Left kidney (tissue), 8 donors: ENCODE results near the gene PDC. TPM values are rescaled to one million over a fixed set of nuclear protein-coding genes. Genes with fewer than 3 reads are reported as not detected.

Experiments used
- DNase-seq: peaks from one replicate; pipeline ENCODE4 v3.0.0-alpha.2; 2013
- long read RNA-seq, 8 donors: transcript quantifications; one replicate each; lab custom pipeline, GENCODE V29; 2026
- polyA plus RNA-seq: library from polyadenylated mRNA; unstranded; fragments of 120-200 nt; gene quantifications from one replicate; pipeline ENCODE4 v1.2.1, GENCODE V29; 2013; ENCODE audit not compliant: insufficient read length

Gene PDC
- polyA plus RNA-seq: 0.35 TPM
- long read RNA-seq, donor 1: 0 reads
- long read RNA-seq, donor 2: 0 reads
- long read RNA-seq, donor 3: 0 reads
- long read RNA-seq, donor 4: 0 reads
- long read RNA-seq, donor 5: 0 reads
- long read RNA-seq, donor 6: 0 reads
- long read RNA-seq, donor 7: 0 reads
- long read RNA-seq, donor 8: 0 reads

DNA sequence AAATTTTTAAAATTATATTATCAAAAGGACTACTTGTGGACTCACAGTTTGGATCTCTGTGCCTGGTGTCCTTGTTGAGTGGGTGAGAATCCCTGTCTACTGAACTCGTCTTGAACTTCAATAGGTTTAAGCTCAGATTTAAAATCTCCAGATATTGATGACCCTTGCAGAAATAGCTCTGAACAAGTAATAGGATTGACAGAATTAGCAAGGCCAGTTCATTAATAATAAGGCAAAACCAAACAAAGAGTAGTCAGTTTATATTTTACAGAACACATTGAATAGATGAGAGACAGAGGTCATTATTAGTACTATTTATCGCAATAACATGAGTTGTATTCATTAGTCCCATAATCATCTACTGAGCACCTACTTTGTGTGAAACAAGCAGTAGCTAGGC, at the start of gene PDC:
Gene PDC (minus strand): TSS at position 101 of the 400 bp plus-strand sequence. CDS start 11,655 bp downstream, outside the sequence.
- DNase-seq: no peak

GRCh38 chr1:186503190-186503589, 42.3 kb upstream of the PDC start:
- DNase-seq: no peak

DNA sequence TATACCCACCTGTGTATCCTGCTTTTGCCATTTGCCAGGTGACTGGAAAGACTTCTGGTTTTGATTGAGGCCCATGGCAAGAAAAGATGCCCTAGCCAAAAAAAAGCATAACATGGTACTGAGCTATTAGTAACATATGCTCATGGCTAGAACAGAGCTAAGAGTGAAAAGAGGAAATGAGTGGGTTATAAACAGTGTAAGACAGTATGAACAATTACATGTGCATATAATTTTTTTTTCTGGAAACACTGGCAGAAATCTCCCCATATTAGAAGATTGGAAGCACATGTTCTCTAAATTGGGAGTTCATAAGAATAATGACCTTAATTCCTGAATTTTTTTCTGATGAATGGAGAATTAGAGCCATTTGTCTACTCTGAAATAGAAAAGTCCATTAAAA, 41.2 kb upstream of the PDC start:
- no peak for DNase-seq

DNA sequence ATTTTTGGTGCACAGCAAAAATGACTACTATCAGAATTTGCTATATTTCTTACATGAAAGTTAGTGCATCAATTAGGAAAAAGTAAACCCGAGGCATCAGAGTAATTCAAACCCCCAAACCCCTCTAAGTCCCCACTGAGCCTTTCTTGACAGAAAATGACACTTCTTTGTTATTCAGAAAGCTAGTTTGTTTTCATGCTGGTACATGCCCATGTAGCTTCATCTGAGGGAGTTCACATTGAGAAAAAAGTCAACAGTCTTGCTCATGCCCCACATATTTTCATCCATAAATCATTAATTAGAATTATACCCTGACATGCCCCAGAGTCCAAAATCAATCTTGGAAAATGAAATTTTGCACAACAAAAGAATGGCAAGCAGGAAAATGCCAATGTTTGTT, 39.9 kb upstream of the PDC start:
- DNase-seq: no peak

DNA sequence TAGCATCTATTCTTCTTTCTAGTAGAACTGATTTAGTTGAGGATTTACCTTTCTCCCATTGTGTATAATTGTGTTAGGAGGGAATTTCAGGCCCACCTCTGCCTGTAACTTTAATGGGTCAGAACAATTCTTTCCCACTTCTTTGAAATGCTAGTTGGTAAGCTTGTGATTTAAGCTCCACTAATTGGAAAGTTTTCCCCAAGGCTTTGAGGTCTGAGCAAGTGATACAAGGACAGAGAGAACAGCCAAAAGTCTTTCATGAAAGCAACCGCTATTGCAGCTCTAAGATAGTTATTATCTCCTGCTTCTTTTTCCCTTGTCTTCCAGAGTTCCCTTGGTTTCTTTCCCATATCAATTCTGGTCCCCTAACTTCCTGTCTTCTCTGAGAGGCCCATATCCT, 38.7 kb upstream of the PDC start:
- no peak for DNase-seq

- no peak for DNase-seq
These were observed 37.9 kb upstream of the PDC start for GRCh38 chr1:186498695-186499389.

DNA sequence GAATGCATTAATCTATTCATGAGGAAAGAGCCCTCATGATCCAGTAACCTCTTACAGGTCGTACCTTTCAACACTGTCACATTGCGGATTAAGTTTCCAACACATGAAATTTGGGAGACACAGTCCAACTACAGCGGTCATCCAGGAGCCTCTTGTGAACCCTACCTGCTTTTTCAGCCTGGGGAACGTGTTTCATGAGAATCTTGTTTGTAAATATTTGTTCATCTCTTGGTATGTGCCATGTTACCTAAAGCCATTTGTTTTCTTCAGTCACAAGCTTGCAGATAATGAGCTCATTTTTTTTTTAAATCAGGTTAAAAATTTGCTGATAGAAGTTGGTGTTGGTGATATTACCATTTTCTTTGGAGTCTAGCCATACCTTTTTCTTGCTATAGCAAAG, 37.2 kb upstream of the PDC start:
- DNase-seq: no peak

DNA sequence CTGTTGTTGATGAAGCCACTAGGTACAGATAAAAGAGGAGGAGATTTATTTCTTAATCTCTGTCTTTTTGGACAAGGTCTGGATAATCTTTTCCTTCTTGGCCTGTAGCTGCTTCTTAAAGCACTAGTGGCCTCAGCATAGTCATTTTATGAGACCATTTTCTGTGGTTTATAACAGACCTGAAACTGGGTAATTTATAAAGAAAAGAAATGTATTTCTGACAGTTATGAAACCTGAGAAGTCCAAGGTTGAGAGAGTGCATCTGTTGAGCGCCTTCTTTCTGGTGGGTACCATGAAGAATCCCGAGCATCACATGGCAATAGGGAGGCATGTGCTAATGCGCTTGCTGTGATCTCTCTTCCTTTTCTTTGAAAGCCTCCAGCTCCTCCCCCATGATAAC, 36.7 kb upstream of the PDC start:
- no peak for DNase-seq

DNA sequence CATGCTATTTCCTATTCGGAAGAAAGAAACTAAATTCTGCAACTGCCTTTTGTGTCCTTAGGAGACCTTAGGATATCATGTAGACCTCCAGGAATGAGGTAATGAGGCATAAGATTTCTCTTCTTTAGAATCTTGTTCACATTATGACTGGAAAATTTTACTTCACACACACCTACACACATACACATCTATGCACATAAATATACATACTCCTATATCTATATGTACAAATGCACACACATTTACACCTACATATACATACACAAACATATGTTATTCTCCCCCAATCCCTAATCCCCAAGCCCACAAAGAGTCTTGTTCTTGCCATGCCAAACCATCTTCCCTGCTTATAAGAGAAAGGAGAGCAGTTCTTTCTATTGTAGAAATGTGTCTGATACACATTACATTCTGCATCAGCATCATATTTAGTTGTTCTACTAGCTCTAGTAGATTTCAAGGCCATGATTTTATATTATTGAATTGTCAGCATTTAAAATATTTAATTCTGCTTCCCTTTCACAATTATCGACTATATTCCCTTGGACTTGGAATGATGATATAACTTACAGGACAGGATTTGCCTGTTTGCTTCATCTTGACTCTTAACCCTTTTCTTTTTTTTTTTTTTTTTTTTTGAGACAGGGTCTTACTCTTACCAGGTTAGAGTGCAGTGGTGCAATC, 35.4 kb upstream of the PDC start:
- DNase-seq: no peak

GRCh38 chr1:186494832-186495271, 33.9 kb upstream of the PDC start:
- no peak for DNase-seq

- no peak for DNase-seq
These were observed 31.8 kb upstream of the PDC start for GRCh38 chr1:186492531-186493291.

GRCh38 chr1:186491336-186491735, 30.4 kb upstream of the PDC start:
- no peak for DNase-seq

- DNase-seq: no peak
These were observed 26.2 kb upstream of the PDC start for GRCh38 chr1:186487163-186487562.

- DNase-seq: no peak
These were observed 25.1 kb upstream of the PDC start for GRCh38 chr1:186486061-186486460.

DNA sequence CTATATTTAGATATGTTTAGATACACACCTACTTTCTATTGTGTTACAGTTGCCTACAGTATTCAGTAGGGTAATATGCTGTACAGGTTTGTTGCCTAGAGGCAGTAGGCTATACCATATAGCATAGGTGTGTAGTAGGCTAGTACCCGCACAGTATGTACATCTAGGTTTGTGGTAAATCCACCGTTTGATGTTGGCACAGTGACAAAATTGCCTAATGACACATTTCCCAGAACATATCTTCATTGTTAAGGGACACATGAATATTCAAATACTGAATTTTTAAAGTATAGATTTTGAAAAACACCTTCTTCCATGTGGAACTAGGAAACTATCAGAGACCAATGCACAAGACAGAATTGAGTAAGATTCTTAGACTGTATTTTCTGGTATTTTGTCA, 22.6 kb upstream of the PDC start:
- no peak for DNase-seq

DNA sequence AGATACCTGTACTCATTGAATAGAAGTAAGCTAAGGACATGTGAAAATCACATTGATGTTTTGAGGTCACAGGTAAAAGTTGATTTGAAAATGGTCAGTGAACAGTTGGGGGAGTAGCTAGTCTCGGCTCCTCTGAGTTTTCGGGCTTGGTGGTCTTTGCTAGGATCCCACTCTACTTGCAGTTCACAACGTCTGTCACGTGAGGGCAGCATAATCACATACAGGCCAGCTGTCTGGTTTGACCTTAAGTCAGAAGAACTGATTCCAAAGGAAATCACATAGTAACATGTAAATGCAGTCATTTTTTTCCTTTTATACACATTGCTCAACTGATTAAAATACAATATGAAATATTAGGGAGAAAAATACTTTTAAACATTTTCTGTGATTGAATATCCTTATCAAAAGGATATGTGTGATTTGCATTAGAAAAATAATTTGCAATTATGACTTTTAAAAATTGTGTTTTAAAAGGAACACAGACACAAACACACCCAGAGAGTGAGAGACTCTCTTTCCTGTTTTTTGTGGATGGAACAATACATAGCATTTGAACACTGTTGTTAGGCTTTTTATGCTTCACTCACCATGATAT, 21.8 kb upstream of the PDC start:
- peak; percentile 63 for DNase-seq

DNA sequence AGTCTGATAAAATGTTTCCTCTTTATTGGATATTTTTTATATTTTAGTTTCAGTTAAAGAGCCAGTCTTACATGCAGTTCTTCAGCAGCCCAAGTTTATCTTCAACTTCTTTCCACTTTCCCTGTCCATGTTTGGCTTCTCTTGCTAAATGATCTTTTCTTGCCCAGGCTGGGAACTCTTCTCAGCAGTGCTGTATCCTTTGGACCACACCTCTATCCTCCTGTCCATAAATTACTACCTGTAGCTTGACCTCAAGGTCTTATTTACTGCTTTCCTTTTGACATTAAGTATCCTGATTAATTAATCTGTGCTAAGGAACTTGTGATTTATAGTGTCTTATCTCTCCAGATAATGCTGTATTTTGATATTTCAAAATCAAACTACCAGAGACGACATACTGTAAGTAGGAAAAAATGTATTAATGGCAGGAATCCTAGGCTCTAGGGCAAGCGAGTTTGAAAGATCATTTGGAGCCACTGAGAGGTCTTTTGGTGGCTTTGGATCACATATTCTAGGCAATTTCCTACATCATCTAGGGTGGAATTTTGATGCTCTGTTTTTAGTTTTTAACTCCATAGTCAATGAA, 20.5 kb upstream of the PDC start:
- no peak for DNase-seq

GRCh38 chr1:186479162-186479561, 18.2 kb upstream of the PDC start:
- no peak for DNase-seq

GRCh38 chr1:186476264-186477040, 15.5 kb upstream of the PDC start:
- DNase-seq: no peak

- DNase-seq: no peak
These were observed 13.3 kb upstream of the PDC start for GRCh38 chr1:186474208-186474607.

- no peak for DNase-seq
These were observed 12.1 kb upstream of the PDC start for GRCh38 chr1:186473047-186473446.
